DOHH2 (cell line): ENCODE measurements around the gene TERT.

ENCODE experiments used
- CTCF ChIP-seq: fragments of 200-600 bp; sonication (generic); IDR thresholded peaks from one replicate; pipeline ENCODE4 v1.5.1; 2014; ENCODE audit warnings: antibody characterized with exemption, mild to moderate bottlenecking, low read depth, low read length; ENCODE audit not compliant: poor library complexity, severe bottlenecking
- EZH2phosphoT487 ChIP-seq: fragments of 200-600 bp; sonication (generic); IDR thresholded peaks from 2 replicates; pipeline ENCODE4 v1.6.1; 2017; ENCODE audit warnings: borderline replicate concordance, mild to moderate bottlenecking, antibody characterized with exemption, low read length, moderate library complexity, mixed read lengths

GRCh38 chr5:1335540-1336095, 40.8 kb upstream of the TERT start:
- TF ChIP-seq CTCF (no peak), EZH2phosphoT487 (no peak)
